HEK293 (cell line): ENCODE results near the gene ENGASE.

Source experiments
- CTCF ChIA-PET: fragments of 350-600 bp; formaldehyde crosslinking; extraction: SDS; loops from one replicate; lab custom pipeline; 2021; ENCODE audit warnings: antibody characterized with exemption; lab: Yijun Ruan, JAX
- POLR2A ChIA-PET: fragments of 300-600 bp; formaldehyde crosslinking; extraction: SDS; loops from one replicate; lab custom pipeline; 2020; ENCODE audit warnings: antibody characterized with exemption, inconsistent platforms; lab: Yijun Ruan, JAX
- H3K27ac ChIP-seq: fragments of 200-500 bp; sonication (Bioruptor generic); 2 replicates; pipeline ENCODE4 v1.5.1; 2014; ENCODE audit warnings: low read depth, low read length, control low read depth, inconsistent platforms; ENCODE audit errors: extremely low read depth
- H3K36me3 ChIP-seq, 2 experiments: fragments of 200-500 bp in 1 of 2; sonication (Bioruptor generic) in 1 of 2; 1 replicate in 1 of 2; 2 replicates in 1 of 2; pipeline ENCODE4 v1.5.1; 2014 to 2017; ENCODE audit warnings: inconsistent platforms in 2 of 2, low read length in 2 of 2; ENCODE audit not compliant: control insufficient read depth in 2 of 2, insufficient read depth in 1 of 2
- H3K4me1 ChIP-seq: fragments of 200-500 bp; sonication (Bioruptor generic); 2 replicates; pipeline ENCODE4 v1.5.1; 2014; ENCODE audit warnings: mild to moderate bottlenecking, low read length, inconsistent platforms; ENCODE audit not compliant: control insufficient read depth, insufficient read depth
- H3K4me3 ChIP-seq: 2 replicates; pipeline ENCODE4 v1.5.1; 2011; ENCODE audit warnings: low read depth, mild to moderate bottlenecking, control low read depth, low read length, moderate library complexity
- H3K9me3 ChIP-seq: fragments of 200-500 bp; sonication (Bioruptor generic); 2 replicates; pipeline ENCODE4 v1.5.1; 2014; ENCODE audit warnings: low read depth, low read length, inconsistent platforms; ENCODE audit not compliant: control insufficient read depth, insufficient read depth
- BCL11B ChIP-seq: fragments of 450-650 bp; formaldehyde crosslinking; IDR thresholded peaks from 2 replicates; pipeline ENCODE4 v1.5.1; 2016; ENCODE audit warnings: low read depth, missing biosample characterization, missing genetic modification characterization
- EGR2 ChIP-seq: fragments of 450-650 bp; formaldehyde crosslinking; IDR thresholded peaks from 2 replicates; pipeline ENCODE4 v1.5.1; 2016; ENCODE audit warnings: low read depth, missing biosample characterization, missing genetic modification characterization
- ELK4 ChIP-seq: IDR thresholded peaks from 2 replicates; pipeline ENCODE4 v1.6.1; 2011; ENCODE audit warnings: mild to moderate bottlenecking, low read depth, low read length, borderline replicate concordance
- GFI1B ChIP-seq: fragments of 450-650 bp; formaldehyde crosslinking; IDR thresholded peaks from 2 replicates; pipeline ENCODE4 v1.5.1; 2016; ENCODE audit warnings: missing biosample characterization, missing genetic modification characterization
- GLIS2 ChIP-seq: fragments of 450-650 bp; formaldehyde crosslinking; IDR thresholded peaks from 2 replicates; pipeline ENCODE4 v1.5.1; 2016; ENCODE audit warnings: missing biosample characterization, missing genetic modification characterization
- MYNN ChIP-seq: fragments of 450-650 bp; formaldehyde crosslinking; IDR thresholded peaks from 2 replicates; pipeline ENCODE4 v1.5.1; 2016; ENCODE audit warnings: missing biosample characterization, missing genetic modification characterization, borderline replicate concordance
- OVOL3 ChIP-seq: fragments of 450-650 bp; formaldehyde crosslinking; IDR thresholded peaks from 2 replicates; pipeline ENCODE4 v1.5.1; 2016; ENCODE audit warnings: missing biosample characterization, missing genetic modification characterization
- TSHZ1 ChIP-seq: fragments of 450-650 bp; formaldehyde crosslinking; IDR thresholded peaks from 2 replicates; pipeline ENCODE4 v1.5.1; 2016; ENCODE audit warnings: missing biosample characterization, missing genetic modification characterization, borderline replicate concordance
- ZEB2 ChIP-seq: fragments of 450-650 bp; formaldehyde crosslinking; IDR thresholded peaks from 2 replicates; pipeline ENCODE4 v1.5.1; 2016; ENCODE audit warnings: missing biosample characterization, missing genetic modification characterization
- ZNF169 ChIP-seq: fragments of 450-650 bp; formaldehyde crosslinking; IDR thresholded peaks from 2 replicates; pipeline ENCODE4 v1.5.1; 2016; ENCODE audit warnings: missing biosample characterization, missing genetic modification characterization
- ZNF18 ChIP-seq: fragments of 450-650 bp; formaldehyde crosslinking; IDR thresholded peaks from 2 replicates; pipeline ENCODE4 v1.5.1; 2016; ENCODE audit warnings: missing biosample characterization, missing genetic modification characterization
- ZNF280D ChIP-seq: fragments of 450-650 bp; formaldehyde crosslinking; IDR thresholded peaks from 2 replicates; pipeline ENCODE4 v1.5.1; 2016; ENCODE audit warnings: missing biosample characterization, missing genetic modification characterization
- ZNF350 ChIP-seq: fragments of 450-650 bp; formaldehyde crosslinking; IDR thresholded peaks from 2 replicates; pipeline ENCODE4 v1.5.0; 2017; ENCODE audit warnings: missing biosample characterization, mild to moderate bottlenecking, missing genetic modification characterization
- ZNF48 ChIP-seq: fragments of 450-650 bp; formaldehyde crosslinking; IDR thresholded peaks from 2 replicates; pipeline ENCODE4 v1.5.1; 2016; ENCODE audit warnings: missing biosample characterization, missing genetic modification characterization
- ZNF501 ChIP-seq: fragments of 450-650 bp; formaldehyde crosslinking; IDR thresholded peaks from 2 replicates; pipeline ENCODE4 v1.5.1; 2016; ENCODE audit warnings: missing biosample characterization, missing genetic modification characterization
- ZNF701 ChIP-seq: fragments of 450-650 bp; formaldehyde crosslinking; IDR thresholded peaks from 2 replicates; pipeline ENCODE4 v1.5.1; 2016; ENCODE audit warnings: missing biosample characterization, missing genetic modification characterization
- ZNF776 ChIP-seq: fragments of 450-650 bp; formaldehyde crosslinking; IDR thresholded peaks from 2 replicates; pipeline ENCODE4 v1.5.0; 2017; ENCODE audit warnings: missing biosample characterization, missing genetic modification characterization, borderline replicate concordance

Gene ENGASE

GRCh38 chr17:79085154-79085920, 10.7 kb downstream of the ENGASE start:
- Histone ChIP-seq H3K9me3 (no peaks in the 10 kb centered on the region), H3K4me3 (no peak overlapping the region), H3K36me3 (peaks cover 0 to 79% of the 10 kb centered on the region in 2 experiments; a peak in 2 of 3 replicates), H3K27ac (no peak overlapping the region)
- ChIA-PET CTCF (interaction anchor here (0.6 to 15.1 kb wide), 20 partner anchors 11 to 581 kb away, joined by 3 to 346 read pairs (median 4); partner anchors contain the start of gene ENGASE), POLR2A (interaction anchor here (0.5 to 1.6 kb wide), 2 partner anchors 11 to 32 kb away, joined by 3 to 7 read pairs; partner anchors contain the start of gene ENGASE)
- peak; percentile 52 for TF ChIP-seq EGR2
- no peak for TF ChIP-seq BCL11B (tag by site-specific recombination)
- TF ChIP-seq, all 188 proteins: peak for 1
- H3K4me1 ChIP-seq: no peaks in the 10 kb centered on the region

GRCh38 chr17:79085921-79086551, 11.4 kb downstream of the ENGASE start:
- H3K4me1 ChIP-seq: no peaks in the 10 kb centered on the region
- ChIA-PET POLR2A (interaction anchor here (0.8 kb wide), 1 partner anchor 12 kb away, joined by 3 read pairs; the partner anchor contains the start of gene ENGASE), CTCF (interaction anchor here (0.6 to 15.1 kb wide), 12 partner anchors 20 to 465 kb away, joined by 3 to 346 read pairs (median 16); no protein-coding TSS in a partner anchor)
- no peaks in the 10 kb centered on the region for H3K9me3 ChIP-seq
- H3K4me3 ChIP-seq: no peak overlapping the region
- H3K27ac ChIP-seq: no peak overlapping the region
- H3K36me3 ChIP-seq: peaks cover 0 to 72% of the 10 kb centered on the region in 2 experiments; a peak in 2 of 3 replicates
- no peak for TF ChIP-seq ZNF701 (tag by site-specific recombination)
- TF ChIP-seq ELK4: no peak
- TF ChIP-seq ZNF280D (tag by site-specific recombination): no peak
- TF ChIP-seq ZEB2 (tag by site-specific recombination): no peak
- no peak for TF ChIP-seq ZNF169 (tag by site-specific recombination)
- TF ChIP-seq GLIS2 (tag by site-specific recombination): peak; percentile 22

- Histone ChIP-seq H3K4me3 (no peak overlapping the region), H3K4me1 (no peaks in the 10 kb centered on the region), H3K9me3 (no peaks in the 10 kb centered on the region), H3K27ac (no peak overlapping the region), H3K36me3 (peaks cover 0 to 66% of the 10 kb centered on the region in 2 experiments; a peak in 2 of 3 replicates)
- ChIA-PET POLR2A (interaction anchor here (0.8 to 1.2 kb wide), 2 partner anchors 12 to 302 kb away, joined by 3 read pairs; partner anchors contain the start of gene ENGASE), CTCF (interaction anchor here (0.5 to 15.1 kb wide), 31 partner anchors 8 to 1583 kb away, joined by 3 to 346 read pairs (median 7); partner anchors contain the start of gene ENGASE)
- no peak for TF ChIP-seq ZNF18
- no peak for TF ChIP-seq ZNF350 (tag by site-specific recombination)
- no peak for TF ChIP-seq ZNF501
- no peak for TF ChIP-seq ZNF48 (tag by site-specific recombination)
- no peak for TF ChIP-seq EGR2
- TF ChIP-seq ZEB2 (tag by site-specific recombination): no peak
- no peak for TF ChIP-seq ZNF776 (tag by site-specific recombination)
- TF ChIP-seq GFI1B (tag by site-specific recombination): no peak
- TF ChIP-seq MYNN: no peak
- TF ChIP-seq OVOL3 (tag by site-specific recombination): no peak
- TF ChIP-seq TSHZ1 (tag by site-specific recombination): no peak
Measured at GRCh38 chr17:79086609-79087427, 12.2 kb downstream of the ENGASE start.
